ENCODE results near the gene PPM1H.

The PPM1H gene

DNA sequence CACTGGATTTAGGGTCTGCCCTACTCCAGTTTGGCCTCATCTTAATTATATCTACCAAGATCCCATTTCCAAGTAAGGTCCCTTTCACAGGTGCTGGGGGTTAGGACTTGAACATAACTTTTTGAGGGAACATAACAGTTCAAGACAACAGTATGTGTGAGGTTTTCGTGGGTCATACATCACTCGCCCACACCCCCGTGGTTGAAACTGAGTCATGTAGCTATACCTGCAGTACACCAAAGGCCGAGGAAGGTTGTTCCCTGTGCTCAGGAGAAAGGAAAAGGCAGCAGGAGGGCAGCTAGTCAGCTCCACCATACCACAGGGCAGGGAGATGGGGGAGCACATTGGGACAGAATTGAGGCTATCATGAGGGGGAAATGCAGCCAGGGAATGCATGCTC is 167.0 kb downstream of the PPM1H start:
- ChIA-PET POLR2A (no interaction called here), CTCF (interaction anchor here (2.4 kb wide), 1 partner anchor 16 kb away, joined by 7 read pairs; no protein-coding TSS in a partner anchor)
- DNase-seq (ENCODE audit: extremely low spot score): no peak
- TF ChIP-seq, protein P1, sequence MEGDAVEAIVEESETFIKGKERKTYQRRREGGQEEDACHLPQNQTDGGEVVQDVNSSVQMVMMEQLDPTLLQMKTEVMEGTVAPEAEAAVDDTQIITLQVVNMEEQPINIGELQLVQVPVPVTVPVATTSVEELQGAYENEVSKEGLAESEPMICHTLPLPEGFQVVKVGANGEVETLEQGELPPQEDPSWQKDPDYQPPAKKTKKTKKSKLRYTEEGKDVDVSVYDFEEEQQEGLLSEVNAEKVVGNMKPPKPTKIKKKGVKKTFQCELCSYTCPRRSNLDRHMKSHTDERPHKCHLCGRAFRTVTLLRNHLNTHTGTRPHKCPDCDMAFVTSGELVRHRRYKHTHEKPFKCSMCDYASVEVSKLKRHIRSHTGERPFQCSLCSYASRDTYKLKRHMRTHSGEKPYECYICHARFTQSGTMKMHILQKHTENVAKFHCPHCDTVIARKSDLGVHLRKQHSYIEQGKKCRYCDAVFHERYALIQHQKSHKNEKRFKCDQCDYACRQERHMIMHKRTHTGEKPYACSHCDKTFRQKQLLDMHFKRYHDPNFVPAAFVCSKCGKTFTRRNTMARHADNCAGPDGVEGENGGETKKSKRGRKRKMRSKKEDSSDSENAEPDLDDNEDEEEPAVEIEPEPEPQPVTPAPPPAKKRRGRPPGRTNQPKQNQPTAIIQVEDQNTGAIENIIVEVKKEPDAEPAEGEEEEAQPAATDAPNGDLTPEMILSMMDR (IDR thresholded peaks at IDR 0.05; ENCODE audit: control extremely low read depth, extremely low read depth, low read depth, missing control alignments): no peak

DNA sequence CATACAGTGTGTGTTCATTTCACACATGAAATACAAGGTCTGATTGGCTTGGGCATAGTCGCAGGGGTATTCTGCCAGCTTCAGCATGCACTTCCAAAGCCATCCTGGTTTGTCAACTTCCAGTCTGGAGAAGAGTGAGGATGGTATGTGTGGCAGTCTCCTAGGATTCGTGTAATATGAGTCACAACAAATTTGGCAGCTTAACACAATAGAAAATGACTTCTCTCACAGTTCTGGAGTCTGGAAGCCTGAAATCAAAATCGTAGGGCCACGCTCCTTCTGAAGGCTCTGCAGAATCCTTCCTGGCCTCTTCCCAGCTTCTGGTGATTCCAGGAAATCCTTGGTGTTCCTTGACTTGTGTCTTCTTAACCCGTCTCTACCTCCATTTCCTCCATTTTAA is 167.5 kb downstream of the PPM1H start:
- POLR2A ChIA-PET: no interaction called here
- TF ChIP-seq, protein P1 (IDR thresholded peaks at IDR 0.05; ENCODE audit: control extremely low read depth, extremely low read depth, low read depth, missing control alignments): no peak
- no peak for DNase-seq (ENCODE audit: extremely low spot score)
- CTCF ChIA-PET: interaction anchor here (2.4 kb wide), 1 partner anchor 17 kb away, joined by 7 read pairs; no protein-coding TSS in a partner anchor

DNA sequence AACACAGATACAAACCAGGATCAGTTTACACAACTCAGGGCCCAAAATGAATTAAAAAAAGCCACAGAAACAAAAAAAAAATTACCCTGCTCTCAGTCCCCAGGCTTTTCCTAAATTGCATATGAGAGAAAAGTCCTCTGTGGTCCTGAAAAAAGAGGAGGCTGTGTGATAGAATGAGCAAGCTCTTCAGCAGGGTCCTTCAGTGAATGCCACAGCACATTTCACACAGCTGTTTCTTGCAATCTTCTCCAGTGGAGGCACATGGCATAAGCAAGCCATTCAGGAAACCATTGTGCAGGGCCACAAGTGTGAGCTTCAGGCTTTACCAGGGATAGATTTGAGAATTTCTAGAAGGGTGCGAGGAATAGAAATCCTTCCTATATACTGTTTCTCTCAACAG is 168.5 kb downstream of the PPM1H start:
- no peak for DNase-seq (ENCODE audit: extremely low spot score)
- ChIA-PET POLR2A (no interaction called here), CTCF (interaction anchor here (0.7 to 2.4 kb wide), 4 partner anchors 11 to 31 kb away, joined by 3 to 7 read pairs (median 3); no protein-coding TSS in a partner anchor)
- TF ChIP-seq, protein P1 (IDR thresholded peaks at IDR 0.05; ENCODE audit: control extremely low read depth, extremely low read depth, low read depth, missing control alignments): no peak

DNA sequence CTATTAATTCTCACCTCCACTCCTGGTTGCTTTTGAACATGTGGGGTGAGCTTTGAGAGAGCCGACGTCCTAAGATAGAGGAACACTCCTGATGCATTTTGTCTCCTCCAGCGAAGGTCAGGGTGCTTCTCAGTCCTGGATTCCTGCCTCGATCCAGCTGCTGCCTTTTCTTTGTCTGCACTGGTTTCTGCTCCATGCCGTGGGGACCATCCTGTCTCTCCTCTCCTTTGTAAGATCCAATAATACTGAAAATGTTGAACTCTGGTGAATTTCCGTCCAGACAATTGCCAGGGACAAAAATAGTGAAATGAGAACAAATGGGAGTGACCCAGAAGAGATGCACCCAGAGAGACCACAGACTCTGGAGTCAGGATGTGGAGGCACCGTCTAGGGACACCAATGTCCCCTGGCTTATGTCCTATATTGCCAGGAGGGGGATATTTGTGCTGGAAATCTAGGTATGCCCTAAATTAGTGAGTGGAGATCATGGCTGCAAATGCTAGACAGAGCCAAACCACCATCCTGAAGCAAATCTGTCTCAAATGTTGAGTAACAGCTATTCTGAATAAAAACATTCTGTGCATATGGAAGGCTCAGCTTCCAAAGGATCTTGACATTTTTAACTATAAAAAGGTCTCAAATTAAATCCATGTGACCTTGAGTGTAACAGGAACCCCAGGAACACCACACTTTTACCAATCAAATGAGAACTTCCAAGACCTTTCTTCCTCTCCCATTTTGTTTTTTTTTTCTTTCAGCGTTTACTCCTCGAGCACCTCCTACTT is 170.9 kb downstream of the PPM1H start:
- TF ChIP-seq, protein P1 (IDR thresholded peaks at IDR 0.05; ENCODE audit: control extremely low read depth, extremely low read depth, low read depth, missing control alignments): no peak
- DNase-seq (ENCODE audit: extremely low spot score): no peak
- ChIA-PET POLR2A (no interaction called here), CTCF (interaction anchor here (1.3 to 3.0 kb wide), 2 partner anchors 10 to 19 kb away, joined by 3 to 10 read pairs; no protein-coding TSS in a partner anchor)

DNA sequence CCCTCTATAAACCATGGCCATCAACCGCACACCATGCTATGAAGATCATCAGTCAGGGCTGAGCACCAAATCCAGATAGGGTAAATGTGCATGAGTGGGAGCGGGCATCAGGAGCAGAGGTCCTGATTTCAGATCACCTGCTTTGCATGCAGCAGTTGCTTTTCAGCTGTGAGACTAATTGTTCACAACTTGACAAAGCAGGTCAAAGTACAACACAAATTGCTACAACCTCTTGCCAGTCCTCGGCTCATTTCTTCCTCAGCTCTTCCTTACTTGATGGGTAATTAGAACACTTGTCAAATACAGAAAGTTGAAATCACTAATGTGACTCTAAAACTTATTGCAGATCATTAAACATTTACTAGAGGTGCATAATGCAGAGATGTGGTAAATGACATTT is 171.6 kb downstream of the PPM1H start:
- TF ChIP-seq, protein P1 (IDR thresholded peaks at IDR 0.05; ENCODE audit: control extremely low read depth, extremely low read depth, low read depth, missing control alignments): no peak
- ChIA-PET CTCF (interaction anchor here (1.2 to 3.0 kb wide), 2 partner anchors 11 to 21 kb away, joined by 3 to 10 read pairs; no protein-coding TSS in a partner anchor), POLR2A (no interaction called here)
- no peak for DNase-seq (ENCODE audit: extremely low spot score)

DNA sequence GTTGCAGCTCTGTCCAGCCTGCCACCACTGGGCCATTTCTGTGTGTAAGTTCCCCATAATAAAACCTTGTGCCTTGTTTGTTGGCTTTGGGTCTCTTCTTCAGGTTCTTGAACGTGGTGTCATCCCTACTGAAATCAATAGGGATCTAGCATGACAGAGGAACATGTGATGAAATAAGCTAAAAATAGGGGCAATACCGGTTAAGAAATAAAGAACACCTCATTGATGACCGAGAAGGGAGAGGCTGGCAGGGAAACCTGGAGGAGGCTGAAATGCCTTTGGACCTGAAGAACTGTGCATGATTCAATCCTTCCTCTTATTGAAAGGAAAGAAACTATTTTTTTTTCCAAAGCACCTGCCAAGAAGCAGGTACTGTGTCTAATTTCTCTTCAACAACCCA is 172.3 kb downstream of the PPM1H start:
- CTCF ChIA-PET: interaction anchor here (0.7 to 1.2 kb wide), 3 partner anchors 22 to 324 kb away, joined by 3 read pairs; no protein-coding TSS in a partner anchor
- TF ChIP-seq, protein P1 (IDR thresholded peaks at IDR 0.05; ENCODE audit: control extremely low read depth, extremely low read depth, low read depth, missing control alignments): no peak
- POLR2A ChIA-PET: no interaction called here

More for the DNA sequence above, 172.3 kb downstream of the PPM1H start:
- DNase-seq (ENCODE audit: extremely low spot score): no peak
